Measurements from ENCODE around the gene LARP1.

The LARP1 gene

GRCh38 chr5:154836225-154836624 lies 81.0 kb downstream of the LARP1 start:
- no peak for TF ChIP-seq CTCF (IDR thresholded peaks at IDR 0.05; ENCODE audit: low read depth, low read length)
- no peak overlapping the region for H3K4me3 ChIP-seq (ENCODE audit: low read depth, low read length)

GRCh38 chr5:154837009-154837901 lies 82.1 kb downstream of the LARP1 start:
- H3K4me3 ChIP-seq (ENCODE audit: low read depth, low read length): no peak overlapping the region
- TF ChIP-seq CTCF (IDR thresholded peaks at IDR 0.05; ENCODE audit: low read depth, low read length): no peak

GRCh38 chr5:154840435-154841272 lies 85.5 kb downstream of the LARP1 start:
- TF ChIP-seq CTCF (IDR thresholded peaks at IDR 0.05; ENCODE audit: low read depth, low read length): no peak
- no peak overlapping the region for H3K4me3 ChIP-seq (ENCODE audit: low read depth, low read length)

GRCh38 chr5:154841273-154841661 lies 86.1 kb downstream of the LARP1 start:
- no peak for TF ChIP-seq CTCF (IDR thresholded peaks at IDR 0.05; ENCODE audit: low read depth, low read length)

GRCh38 chr5:154842689-154843530 lies 87.7 kb downstream of the LARP1 start:
- no peak overlapping the region for H3K4me3 ChIP-seq (ENCODE audit: low read depth, low read length)
- TF ChIP-seq CTCF (IDR thresholded peaks at IDR 0.05; ENCODE audit: low read depth, low read length): no peak

More at GRCh38 chr5:154841273-154841661, 86.1 kb downstream of the LARP1 start:
- no peak overlapping the region for H3K4me3 ChIP-seq (ENCODE audit: low read depth, low read length)

- H3K4me3 ChIP-seq (ENCODE audit: low read depth, low read length): no peak overlapping the region
- no peak for TF ChIP-seq CTCF (IDR thresholded peaks at IDR 0.05; ENCODE audit: low read depth, low read length)
Observed at GRCh38 chr5:154844809-154845208, 89.6 kb downstream of the LARP1 start.
